GM11168 (cell line): ENCODE data around the gene SETD3.

Experiments used
- in situ Hi-C: fragments of 300-500 bp; cut with MboI; formaldehyde crosslinking; loops from one replicate; pipeline ENCODE4 v1.12.0; 2022; ENCODE audit warnings: low sequenced_read_pairs; ENCODE audit not compliant: unreplicated experiment

The SETD3 gene

DNA sequence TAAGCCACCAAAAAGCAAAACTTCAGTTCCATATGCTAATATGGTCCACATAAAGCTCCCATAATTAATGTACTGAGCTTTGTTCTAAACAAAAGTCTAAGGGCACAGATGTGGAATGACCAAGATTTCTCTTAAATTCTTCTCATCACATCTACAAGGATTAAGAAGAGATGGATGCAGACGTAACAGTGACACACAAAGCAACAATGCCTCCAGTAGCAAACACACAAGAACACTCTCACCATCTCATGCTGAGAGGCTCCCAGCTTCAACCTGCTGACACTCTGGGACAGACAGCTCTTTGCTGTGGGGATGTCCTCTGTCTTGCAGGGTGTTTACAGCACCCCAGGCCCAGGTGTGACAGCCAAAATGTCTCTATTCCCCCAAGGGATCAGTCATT lies 48.2 kb downstream of the SETD3 start:
- in situ Hi-C loops = loop anchor here (5.0 kb wide), 1 partner anchor 85 kb away; no protein-coding TSS in a partner anchor

- in situ Hi-C loops = loop anchor here (5.0 kb wide), 1 partner anchor 85 kb away; no protein-coding TSS in a partner anchor
Observed at GRCh38 chr14:99431986-99432385, 48.7 kb downstream of the SETD3 start.

GRCh38 chr14:99430491-99430890 lies 50.2 kb downstream of the SETD3 start:
- in situ Hi-C loops = loop anchor here (5.0 kb wide), 1 partner anchor 83 kb away; no protein-coding TSS in a partner anchor

DNA sequence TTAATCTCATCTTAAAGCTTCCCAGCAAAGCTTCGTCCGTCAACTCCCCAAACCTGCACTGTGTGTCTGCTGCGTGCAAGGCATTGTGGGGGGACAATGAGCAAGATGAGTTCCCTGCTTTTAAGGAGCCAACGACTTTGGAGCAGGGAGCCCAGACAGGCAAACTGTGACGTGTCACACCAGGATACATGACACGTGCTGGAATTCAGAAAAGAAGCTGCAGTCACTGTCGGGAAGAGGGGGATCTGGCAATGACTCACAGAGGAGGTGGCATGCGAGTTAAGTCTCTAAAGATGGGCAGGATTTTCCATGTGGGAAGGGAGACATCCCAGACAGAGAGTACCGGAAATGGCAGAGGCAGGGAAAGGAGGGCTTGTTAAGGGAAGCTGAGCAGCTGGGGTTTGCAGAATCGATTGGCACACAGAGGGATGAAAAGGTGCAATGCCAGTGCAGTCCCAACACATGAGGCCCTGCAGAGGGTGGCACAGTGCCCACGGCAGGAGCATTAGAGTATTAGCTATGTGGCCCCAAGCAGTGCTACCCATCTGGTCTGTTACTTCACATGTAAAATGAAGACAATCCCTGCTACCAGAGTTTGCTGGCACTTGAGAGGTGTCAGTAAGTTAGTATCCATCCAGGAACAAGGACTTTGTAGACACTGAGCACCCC lies 52.9 kb downstream of the SETD3 start:
- in situ Hi-C loops = no loop called here

DNA sequence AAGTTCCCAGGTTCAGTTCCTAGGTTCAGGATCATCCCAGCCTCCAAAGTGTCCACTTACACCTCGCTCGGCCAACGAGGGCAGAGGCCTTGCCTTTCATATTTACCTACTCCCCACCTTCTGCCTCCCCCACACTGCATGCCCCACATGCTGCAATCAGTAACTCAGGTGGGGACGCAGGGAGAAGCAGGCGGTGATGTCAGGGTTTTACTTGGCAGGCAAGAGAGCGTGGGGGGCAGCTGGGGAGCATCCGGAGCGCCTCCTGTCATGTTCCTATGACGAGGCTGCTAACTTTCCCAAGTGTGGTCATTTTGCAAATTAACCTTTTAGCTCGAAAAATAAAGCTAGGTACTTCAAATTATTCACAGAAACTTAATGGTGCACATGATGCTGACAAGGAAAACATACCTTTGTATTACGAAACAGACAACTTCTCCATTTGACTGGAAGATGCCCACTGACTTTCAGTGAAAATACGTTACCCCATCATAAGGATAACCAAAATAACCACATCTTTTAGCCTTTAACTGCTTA lies 53.8 kb downstream of the SETD3 start:
- in situ Hi-C loops = no loop called here

- in situ Hi-C loops = no loop called here
Observed at GRCh38 chr14:99426265-99426664, 54.4 kb downstream of the SETD3 start.

DNA sequence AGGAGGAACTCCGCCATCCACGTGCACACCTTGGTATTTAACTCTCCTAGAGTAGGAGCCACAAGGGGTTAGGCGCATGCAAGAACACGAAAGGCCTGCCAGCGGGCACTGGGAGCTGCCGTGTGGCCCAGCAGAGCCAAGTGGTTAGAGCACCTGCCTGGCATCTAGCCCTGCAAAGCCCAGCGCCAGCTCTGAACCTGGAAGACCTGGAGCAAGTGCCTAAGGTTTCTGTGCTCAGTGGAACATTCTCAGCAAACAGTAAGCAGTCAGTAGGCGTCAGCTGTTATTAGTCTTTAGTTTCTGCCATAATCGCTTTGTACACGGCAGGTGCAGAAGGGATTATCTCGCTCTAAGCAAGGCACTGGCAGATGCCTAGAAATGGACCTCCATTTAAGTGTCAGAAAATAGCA lies 55.4 kb downstream of the SETD3 start:
- in situ Hi-C loops = no loop called here

DNA sequence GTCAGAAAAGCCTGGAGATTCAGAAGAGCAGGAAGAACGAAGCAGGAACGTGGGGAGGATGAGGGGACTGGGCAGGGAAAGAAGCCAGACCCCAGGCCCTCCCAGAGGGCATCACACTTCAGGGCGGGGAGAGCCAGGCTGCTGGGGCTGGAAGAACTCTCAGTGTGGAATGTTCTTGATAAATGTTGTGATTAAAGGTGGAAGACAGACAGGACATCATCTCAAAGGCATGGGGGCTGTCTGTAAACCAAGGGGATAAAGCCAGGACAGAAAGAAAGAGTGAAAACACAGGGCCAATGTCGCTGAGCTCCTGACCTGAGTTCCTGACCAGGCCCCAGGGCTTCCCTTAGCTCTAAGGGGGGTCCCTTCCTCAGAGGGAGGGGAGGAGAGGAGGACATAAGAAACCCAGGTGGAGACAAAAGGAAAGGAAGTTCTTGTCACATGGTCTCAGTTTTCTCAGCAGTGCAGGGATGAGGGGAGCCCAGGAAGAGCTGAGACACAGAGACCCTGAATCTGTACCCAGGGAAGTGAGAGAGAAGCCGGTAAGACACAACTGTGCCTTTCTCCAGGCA lies 56.3 kb downstream of the SETD3 start:
- in situ Hi-C loops = no loop called here

DNA sequence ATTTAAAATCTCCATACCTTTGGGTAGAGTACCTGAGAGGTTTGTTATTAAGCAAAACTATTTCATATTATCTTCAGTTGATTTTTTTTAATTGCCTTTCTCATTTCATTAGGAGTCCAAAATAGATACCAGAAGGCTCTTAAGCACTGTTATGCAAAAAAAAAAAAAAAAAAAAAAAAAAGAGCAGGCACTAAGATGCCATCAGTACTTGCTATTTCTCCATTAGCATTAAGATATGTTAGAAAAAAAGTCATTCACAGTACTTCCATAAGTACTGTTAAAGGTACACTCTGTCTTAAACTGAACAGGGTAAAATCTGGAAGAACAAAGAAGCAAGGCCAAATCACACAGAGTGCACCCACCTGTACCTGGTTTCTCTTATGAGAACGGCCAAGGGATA lies 57.2 kb downstream of the SETD3 start:
- in situ Hi-C loops = no loop called here

GRCh38 chr14:99422228-99423010 lies 58.2 kb downstream of the SETD3 start:
- in situ Hi-C loops = no loop called here

DNA sequence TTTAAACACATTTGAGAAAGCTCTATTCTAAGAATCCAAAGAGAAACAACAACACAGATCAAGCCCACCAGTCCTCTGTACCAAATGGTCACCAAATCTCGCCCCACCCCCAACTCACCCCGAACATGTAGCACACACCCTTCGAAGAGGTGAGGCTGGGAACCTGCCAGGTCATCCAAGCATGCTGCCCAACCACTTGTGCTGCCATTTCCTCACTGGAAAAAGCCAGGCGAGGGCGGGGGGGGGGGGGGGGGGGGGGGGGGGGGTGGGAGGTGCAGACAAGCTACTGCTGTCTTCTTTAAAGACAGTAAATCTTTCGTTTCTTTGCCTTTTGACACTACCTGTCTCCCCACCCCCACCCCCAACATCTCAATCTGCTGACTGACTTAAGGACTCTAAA lies 59.9 kb downstream of the SETD3 start:
- in situ Hi-C loops = no loop called here

DNA sequence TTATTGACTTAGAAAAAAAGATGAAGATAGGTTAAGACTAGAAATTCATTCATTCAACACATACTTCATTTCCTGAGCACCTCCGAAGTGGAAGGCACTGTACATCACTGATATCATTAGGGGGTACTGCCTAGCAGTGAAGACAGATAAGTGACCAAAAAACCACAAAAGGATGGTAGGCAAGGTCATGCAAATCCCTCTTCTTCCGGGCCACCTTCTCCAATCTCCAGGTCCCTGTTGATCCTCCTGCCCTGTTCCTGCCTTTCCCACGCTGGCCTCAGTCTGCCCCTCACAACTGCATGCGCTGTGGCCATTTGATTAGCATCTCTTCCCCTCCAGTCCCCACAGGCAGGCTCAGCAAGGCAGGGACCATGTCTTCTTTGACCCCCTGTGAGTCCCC lies 60.8 kb downstream of the SETD3 start:
- in situ Hi-C loops = no loop called here

- in situ Hi-C loops = no loop called here
Observed at GRCh38 chr14:99418242-99418641, 62.4 kb downstream of the SETD3 start.

- in situ Hi-C loops = no loop called here
Observed at GRCh38 chr14:99416909-99417308, 63.8 kb downstream of the SETD3 start.

DNA sequence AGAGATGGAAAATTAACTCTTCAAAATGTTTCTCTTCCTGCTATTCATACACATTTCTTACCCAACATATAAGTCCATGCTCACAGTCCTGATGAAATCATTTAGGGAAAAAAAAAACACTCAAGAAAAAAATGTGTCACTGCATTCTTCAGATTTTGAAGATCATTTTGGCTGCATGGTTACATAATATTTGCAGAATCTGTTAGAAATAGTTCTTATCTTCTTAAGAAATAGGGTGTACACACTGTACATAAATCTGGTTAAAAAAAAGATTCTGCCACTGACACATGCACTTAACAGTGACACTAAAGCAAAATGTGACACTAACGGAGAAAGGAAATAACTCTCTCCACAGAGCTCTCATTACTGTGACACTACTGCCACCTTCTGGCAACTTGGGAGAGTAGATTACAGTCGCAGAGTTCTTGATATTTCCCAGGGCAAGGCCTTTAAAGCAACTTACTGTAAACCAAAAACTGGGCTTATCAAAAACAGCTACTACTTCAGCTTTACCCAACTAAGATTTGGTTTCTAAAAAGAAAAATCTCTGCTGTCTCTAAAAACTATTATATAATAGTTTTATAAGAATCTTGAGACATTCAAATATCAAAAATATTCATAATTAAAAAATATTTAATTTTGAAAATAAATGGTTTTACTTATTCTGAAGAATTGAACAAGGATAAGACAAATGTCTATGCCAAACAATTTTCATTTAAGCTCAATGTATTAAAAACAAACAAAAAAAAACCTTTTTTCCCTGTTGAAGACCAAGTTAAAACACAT lies 65.0 kb downstream of the SETD3 start:
- in situ Hi-C loops = no loop called here

GRCh38 chr14:99413911-99414310 lies 66.7 kb downstream of the SETD3 start:
- in situ Hi-C loops = no loop called here

DNA sequence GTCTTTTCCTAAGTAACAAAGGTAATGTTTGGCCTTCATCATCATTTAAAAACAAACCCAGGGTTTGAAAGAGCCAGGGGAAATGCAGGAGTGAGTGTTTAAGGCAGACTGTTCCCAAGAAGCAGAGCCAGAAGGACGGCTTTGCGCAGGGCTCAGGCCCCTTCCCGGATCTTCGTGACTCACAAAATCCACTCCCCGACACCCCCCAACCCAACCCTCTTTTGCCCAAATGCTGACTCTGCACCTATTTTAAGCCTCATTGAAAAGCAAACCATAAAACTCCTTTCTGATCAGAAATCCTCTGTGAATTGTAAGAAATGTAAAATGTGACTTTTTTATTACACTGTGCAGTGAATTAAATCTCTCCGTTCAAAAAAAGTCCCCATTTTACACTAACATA lies 67.5 kb downstream of the SETD3 start:
- in situ Hi-C loops = no loop called here

GRCh38 chr14:99412117-99413061 lies 68.3 kb downstream of the SETD3 start:
- in situ Hi-C loops = no loop called here

- in situ Hi-C loops = no loop called here
Observed at GRCh38 chr14:99410019-99410418, 70.6 kb downstream of the SETD3 start.
